HG03280 (cell line): Measurements from ENCODE around the gene RAMACL.

Experiments used
- ATAC-seq: cut with Tn5 transposase; IDR thresholded peaks from one replicate; pipeline ENCODE4 v1.9.1; 2021; ENCODE audit warnings: mild to moderate bottlenecking, moderate library complexity; ENCODE audit not compliant: unreplicated experiment

Gene RAMACL

DNA sequence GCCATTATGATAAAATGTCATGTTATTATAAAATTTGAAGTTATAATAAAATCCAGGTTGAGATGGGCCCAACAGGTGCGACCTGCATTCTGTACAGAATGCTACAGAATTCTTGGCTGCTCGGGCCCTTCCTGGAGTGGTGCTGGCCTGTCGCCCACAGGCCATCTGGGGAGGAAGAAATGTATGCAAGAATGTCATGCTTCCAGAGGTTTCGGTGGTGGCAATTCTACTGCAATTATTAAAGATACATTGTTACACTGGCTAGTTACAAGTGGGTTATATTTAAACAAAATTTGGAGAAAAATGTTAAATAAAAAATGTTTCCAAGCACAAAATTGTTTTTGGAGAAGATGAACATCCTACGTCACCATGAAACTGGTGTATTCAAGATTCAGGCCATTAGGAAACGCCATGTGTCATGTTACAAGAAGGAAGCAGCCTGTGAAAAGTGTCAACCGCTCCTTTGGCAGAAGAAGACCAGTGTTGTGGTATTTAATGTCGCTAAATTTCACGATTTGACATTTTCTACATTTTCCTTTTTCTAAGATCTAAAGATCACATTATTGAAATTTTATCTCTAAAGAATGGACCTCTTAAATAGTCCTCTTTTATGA lies 7.1 kb downstream of the RAMACL start:
- no peak for ATAC-seq

DNA sequence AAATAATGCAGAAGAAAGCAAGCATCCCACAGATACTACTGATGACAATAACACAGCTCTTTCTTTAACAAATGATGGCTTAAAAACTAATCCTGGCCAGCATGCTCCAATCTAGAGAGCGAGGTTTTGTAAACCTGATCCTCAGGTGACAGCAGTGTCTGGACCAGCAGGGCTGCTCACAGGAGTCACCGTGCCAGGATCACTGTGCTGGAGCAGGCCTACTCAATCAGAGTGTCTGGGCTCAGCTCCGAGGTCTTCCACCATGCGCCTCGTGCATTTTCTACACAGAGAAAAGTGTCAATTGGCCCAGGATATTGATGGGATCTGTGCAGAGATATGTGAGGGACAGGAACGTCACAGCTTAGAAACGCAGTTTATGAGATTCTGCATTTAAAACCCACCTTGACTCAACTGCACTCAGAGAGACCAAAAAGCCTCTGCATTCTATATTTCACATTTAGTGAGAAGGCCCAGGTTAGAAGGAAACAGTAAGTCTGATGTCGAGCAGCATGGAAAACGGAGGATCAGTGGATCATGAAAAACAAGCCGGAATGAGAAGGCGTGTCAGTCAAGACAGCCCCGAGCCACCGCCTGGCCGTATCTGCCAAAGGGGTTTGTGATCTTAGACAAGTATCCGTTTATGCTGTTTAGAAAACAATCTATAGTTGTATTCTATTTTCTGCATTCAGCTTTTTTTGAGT lies 7.8 kb downstream of the RAMACL start:
- ATAC-seq, result no peak

DNA sequence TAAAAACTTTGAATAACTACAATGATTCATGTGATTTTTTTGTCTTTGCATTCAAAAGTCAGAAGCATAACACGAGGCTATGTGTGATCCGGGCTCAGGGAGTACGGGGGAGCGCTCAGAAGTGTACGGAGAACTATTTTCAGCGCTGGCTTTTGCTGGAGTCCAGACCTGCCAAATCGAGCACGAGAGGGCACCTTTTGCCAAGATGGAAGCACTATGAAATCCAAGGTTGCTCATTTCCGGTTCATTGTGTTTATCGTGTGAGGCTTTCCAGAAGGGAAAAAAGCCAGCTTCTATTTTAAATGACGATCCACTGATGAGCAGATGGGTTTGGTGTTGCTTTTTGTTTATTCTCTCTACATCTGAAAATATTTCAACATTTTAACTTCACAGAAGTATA lies 11.3 kb downstream of the RAMACL start:
- ATAC-seq, result no peak

DNA sequence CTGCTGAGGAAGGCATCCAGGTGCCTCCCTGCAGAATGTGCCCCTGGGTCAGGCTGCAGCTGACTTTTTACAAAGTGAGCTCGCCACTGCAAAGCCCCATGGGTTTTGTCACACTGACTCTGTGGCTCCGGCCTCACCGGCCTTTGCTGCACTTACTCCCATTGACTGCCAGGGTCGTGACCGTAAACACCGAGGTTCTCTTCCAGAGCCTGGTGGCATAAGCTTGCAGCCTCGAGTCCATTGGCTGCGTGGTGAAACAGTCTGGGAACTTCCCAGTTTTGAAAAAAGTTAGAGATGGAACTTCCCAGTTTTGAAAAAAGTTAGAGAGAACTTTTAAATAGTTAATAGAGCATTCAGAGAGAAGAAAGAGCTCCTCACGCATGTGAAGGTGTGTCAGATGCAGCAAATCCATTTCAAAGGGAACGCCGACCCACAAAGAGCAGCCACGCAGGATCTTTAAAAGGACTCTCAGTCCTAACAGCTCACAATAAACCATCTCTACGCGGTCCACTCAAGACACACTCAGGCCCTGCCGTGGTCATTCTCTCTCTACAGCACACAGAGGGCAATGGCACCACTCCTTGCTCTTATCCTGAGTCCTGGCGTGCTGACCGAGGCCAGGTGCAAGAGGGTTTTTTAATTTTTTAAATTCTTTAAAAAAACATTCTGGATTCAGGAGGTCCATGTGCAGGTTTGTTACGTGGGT lies 12.8 kb downstream of the RAMACL start:
- ATAC-seq, result no peak

DNA sequence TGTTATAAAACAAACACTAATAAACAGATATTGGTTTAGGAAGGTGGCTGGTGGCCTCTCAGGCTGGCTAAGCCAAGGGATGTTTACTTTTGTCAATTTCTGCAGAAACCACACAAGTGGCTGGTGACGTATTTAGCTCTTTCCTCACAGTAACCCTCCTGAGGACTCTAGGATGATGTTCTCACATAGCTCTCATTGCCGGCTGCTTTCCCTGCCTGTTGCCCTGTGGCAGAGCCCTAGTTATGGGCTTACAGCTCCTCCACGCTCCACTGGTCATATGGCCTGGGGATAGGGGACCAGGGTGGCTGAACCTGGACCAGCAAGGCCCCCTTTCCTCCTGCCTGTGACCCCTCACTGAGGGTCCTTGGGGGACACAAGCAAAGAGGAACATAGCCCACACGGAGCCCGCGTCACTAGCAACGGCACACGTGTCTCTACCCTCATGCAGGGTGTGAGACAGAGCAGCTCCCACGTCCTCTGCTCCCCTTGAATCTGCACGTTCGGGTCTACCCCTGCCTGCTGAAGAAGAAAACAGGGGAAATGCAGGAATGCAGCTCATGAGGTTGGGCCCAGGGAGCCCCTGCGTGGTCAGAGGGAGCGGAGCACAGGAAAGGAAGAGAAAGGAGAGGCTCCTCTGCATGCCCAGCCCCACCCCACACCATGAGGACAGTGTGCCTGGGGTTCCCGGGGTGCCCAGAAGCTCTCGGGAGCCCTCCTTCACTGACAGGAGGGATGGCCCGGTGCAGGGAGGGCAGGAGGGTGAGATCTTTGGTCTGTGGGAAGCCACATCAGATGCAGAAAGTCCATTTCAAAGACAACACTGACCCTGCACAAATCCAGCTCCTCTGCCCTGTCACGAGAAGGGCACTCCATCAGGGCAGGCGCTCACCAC lies 13.9 kb downstream of the RAMACL start:
- no peak for ATAC-seq

- ATAC-seq, result no peak
Observed at GRCh38 chr6:166570929-166571713, 15.4 kb downstream of the RAMACL start.

GRCh38 chr6:166569206-166569605 lies 17.3 kb downstream of the RAMACL start:
- ATAC-seq, result no peak

- no peak for ATAC-seq
Observed at GRCh38 chr6:166567813-166568212, 18.7 kb downstream of the RAMACL start.

GRCh38 chr6:166567107-166567506 lies 19.4 kb downstream of the RAMACL start:
- no peak for ATAC-seq

DNA sequence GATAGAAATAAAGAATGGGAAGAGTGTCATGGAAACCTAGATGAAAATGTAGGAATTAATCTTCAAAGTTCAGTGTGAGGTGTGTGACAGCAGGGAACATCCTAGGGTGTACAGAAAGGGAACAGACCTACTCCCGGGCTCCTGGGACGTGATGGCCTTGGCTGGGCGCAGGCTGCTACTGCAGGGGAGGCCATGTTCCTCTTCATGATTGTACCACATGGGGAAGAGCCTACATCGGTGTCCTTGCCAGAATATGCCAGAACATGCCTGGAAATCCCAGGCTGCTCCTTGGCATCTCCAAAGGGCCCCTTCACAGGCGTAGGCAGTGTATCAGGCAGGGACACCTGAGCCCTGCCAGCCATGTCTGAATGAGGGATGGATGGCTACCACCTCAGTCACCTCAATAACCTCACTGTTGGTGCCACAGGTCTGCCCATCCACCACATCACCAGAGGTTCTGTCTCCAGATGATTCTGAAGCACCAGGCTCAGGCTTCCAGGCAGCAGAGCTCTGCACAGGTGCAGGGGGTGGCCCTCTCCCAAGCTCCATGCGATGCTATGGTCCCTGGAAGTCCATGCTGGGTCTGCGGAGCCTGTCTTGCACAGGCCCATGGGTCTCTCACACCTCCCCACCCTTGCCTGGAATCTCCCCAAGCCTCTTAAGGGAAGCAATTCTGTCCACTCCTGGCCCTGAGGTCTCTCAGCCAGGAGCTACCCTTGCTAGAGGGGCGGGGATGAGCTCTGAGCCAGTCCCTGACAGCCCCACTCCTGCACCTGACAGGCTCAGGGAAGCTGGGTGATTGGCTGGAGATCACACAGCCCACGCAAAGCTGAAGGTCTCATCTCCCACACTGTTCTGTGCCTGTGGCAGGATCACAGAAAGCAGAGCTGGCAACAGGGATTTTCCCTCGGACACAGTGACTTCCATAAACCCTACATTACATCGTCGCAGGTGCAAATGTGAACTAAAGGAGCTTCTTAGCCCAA lies 20.2 kb downstream of the RAMACL start:
- no peak for ATAC-seq

DNA sequence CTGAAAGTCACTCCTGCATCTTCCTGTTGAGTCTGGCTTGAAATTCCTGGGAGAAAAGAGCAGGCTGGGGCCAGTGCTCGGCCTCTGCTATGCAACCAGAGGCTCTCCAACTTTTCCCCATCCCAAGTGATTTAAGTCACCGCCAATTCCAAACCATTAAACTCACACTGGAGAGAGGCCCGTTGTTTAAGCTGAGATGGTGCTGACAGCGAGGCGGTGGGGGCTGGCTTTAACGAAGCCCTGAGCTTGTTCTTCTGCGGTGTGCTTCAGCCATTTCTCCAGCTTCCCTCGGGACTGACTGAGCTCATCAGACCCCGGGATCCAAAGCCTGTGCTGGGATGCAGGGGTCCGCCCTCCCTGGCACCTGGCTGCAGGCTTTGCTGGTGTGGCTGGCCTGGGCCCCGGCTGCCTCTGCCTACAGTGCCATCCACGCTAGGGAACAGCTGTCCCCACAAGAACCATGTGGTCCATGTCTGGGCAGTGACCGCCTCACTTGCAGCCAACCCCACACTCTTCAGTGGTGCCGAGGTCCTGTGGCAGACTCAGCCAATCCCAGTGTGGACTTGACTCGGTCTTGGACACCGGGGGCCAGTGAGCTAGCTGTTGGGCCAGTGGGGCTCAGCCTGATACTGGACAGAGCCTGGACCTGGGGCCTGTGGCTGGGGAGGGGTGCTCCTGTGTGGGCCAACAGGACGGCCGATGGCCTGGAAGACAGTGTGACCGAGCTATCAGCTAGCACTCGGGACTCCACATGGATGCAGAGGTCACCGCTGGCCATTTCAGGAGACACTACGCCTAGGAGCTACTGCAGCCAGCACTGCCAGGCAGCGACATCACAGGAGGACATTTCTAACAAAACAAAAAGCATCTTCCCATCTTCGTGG lies 21.2 kb downstream of the RAMACL start:
- no peak for ATAC-seq

- no peak for ATAC-seq
Observed at GRCh38 chr6:166563805-166564204, 22.7 kb downstream of the RAMACL start.

DNA sequence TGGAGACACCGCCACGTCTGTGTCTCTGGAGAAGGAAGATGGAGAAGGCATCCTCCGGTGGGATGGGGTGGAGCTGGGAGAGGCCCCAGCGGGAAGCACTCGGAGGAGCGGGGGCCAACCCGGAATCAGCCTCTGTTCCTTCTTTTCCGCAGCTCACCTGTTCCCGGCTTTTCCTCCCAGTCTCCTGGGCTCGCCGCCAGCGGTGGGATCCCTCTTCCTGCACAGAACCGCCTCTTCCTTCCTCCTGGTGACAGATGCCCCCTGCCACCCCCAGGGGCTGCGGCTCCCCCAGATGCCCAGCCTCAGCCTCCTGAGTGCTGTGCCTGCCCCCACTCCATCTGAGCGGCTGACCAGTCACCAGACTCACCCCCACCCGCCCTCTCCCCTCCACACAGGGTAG lies 23.3 kb downstream of the RAMACL start:
- no peak for ATAC-seq

- no peak for ATAC-seq
Observed at GRCh38 chr6:166562726-166563125, 23.8 kb downstream of the RAMACL start.

- no peak for ATAC-seq
Observed at GRCh38 chr6:166561771-166562359, 24.6 kb downstream of the RAMACL start.

DNA sequence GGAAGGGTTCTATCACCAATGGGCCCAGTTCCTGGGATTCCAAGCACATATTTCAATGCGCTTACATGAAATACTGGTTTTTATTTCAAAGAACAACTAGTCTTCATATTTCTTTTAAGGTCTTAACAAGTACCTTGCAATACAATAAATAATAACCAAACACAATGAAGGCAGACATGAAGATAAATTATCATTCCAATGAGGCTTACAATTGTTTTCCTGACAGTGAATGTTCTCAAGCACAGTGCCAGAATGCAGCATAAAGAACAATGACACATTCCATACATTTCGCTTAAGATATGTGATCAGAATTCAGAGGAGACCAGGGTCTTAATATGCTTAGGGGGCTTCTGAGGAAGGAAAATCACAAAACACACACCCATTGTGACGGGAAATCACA lies 26.3 kb downstream of the RAMACL start:
- no peak for ATAC-seq

DNA sequence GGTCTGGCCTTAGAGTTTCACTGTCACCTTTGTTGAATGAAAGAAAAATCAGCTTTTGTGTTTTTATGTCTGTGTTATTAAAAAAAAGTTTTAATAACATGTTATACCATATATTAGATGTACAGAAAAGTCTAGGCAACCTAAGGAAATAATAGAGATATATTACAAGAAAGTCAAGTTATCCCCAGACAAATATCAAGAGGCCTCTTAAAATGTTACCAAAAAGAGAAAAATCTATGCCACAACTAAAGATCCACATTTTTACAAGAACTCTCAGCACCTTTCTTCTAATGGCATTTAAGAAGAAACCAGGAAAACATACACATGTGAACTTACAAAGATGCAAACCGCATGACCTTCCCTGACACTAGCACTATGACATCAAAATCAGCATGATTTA lies 26.8 kb downstream of the RAMACL start:
- no peak for ATAC-seq

DNA sequence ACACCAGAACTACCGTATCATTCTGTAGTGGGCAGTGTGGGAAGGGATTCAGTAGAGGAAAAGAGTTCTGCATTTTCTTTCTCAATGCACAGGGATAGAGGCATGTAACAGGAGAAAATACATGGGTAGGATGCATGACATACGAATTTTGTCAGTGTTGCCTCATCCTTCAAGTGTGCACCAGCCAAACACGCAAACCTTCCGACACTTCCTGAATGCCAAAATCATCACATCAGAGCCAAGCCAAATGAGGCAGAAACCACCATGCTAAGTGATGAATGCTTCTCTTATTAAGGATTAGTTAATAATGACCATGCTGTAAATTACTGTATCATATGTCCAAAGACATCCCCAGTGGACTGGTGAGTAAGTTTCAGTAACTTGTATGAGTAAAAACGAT lies 27.3 kb downstream of the RAMACL start:
- no peak for ATAC-seq
